ENCODE results near the gene ZNF768. TPM values are rescaled to one million over a fixed set of nuclear protein-coding genes. Genes with fewer than 3 reads are reported as not detected.
"Not testable (repeated sequence)": the region's sequence is repeated elsewhere in the genome, so short reads cannot be mapped to it uniquely, and the experiment has no call there.

Gene ZNF768
- polyA plus RNA-seq, 3 donors = 48.0 to 66.6 (median 54.7) TPM

GRCh38 chr16:30524575-30525568 is 1.5 kb downstream of the ZNF768 start:
- DNase-seq (ENCODE audit: extremely low read depth in 1 of 11, low read depth in 9 of 11, low spot score in 4 of 11) = no peak

GRCh38 chr16:30523768-30524574 is 2.4 kb downstream of the ZNF768 start:
- DNase-seq (ENCODE audit: extremely low read depth in 1 of 11, low read depth in 9 of 11, low spot score in 4 of 11) = no peak

GRCh38 chr16:30522702-30523463 is 3.5 kb downstream of the ZNF768 start:
- not testable (repeated sequence) for DNase-seq (ENCODE audit: extremely low read depth in 1 of 11, low read depth in 9 of 11, low spot score in 4 of 11)

GRCh38 chr16:30521873-30522641 is 4.3 kb downstream of the ZNF768 start:
- peak in 4 of 11 donors; percentile 22 to 63 (median 54) for DNase-seq (ENCODE audit: extremely low read depth in 1 of 11, low read depth in 9 of 11, low spot score in 4 of 11)

- DNase-seq (ENCODE audit: extremely low read depth in 1 of 11, low read depth in 9 of 11, low spot score in 4 of 11) = no peak
Measured at GRCh38 chr16:30521476-30521872, 4.9 kb downstream of the ZNF768 start.

GRCh38 chr16:30519120-30520049 is 7.0 kb downstream of the ZNF768 start:
- DNase-seq (ENCODE audit: extremely low read depth in 1 of 11, low read depth in 9 of 11, low spot score in 4 of 11) = no peak

GRCh38 chr16:30518552-30518951 is 7.8 kb downstream of the ZNF768 start:
- no peak for DNase-seq (ENCODE audit: extremely low read depth in 1 of 11, low read depth in 9 of 11, low spot score in 4 of 11)

- no peak for DNase-seq (ENCODE audit: extremely low read depth in 1 of 11, low read depth in 9 of 11, low spot score in 4 of 11)
Measured at GRCh38 chr16:30515275-30515674, 11.1 kb downstream of the ZNF768 start.

GRCh38 chr16:30511509-30511908 is 14.9 kb downstream of the ZNF768 start:
- DNase-seq (ENCODE audit: extremely low read depth in 1 of 11, low read depth in 9 of 11, low spot score in 4 of 11) = no peak

GRCh38 chr16:30510376-30510938 is 15.9 kb downstream of the ZNF768 start:
- DNase-seq (ENCODE audit: extremely low read depth in 1 of 11, low read depth in 9 of 11, low spot score in 4 of 11) = no peak

GRCh38 chr16:30509081-30509765 is 17.1 kb downstream of the ZNF768 start:
- no peak for DNase-seq (ENCODE audit: extremely low read depth in 1 of 11, low read depth in 9 of 11, low spot score in 4 of 11)

GRCh38 chr16:30503403-30504296 is 22.7 kb downstream of the ZNF768 start:
- no peak for DNase-seq (ENCODE audit: extremely low read depth in 1 of 11, low read depth in 9 of 11, low spot score in 4 of 11)

- no peak for DNase-seq (ENCODE audit: extremely low read depth in 1 of 11, low read depth in 9 of 11, low spot score in 4 of 11)
Measured at GRCh38 chr16:30499284-30499683, 27.1 kb downstream of the ZNF768 start.

GRCh38 chr16:30494709-30495108 is 31.7 kb downstream of the ZNF768 start:
- DNase-seq (ENCODE audit: extremely low read depth in 1 of 11, low read depth in 9 of 11, low spot score in 4 of 11) = no peak

GRCh38 chr16:30493941-30494488 is 32.4 kb downstream of the ZNF768 start:
- DNase-seq (ENCODE audit: extremely low read depth in 1 of 11, low read depth in 9 of 11, low spot score in 4 of 11) = no peak

Measured in renal cortex interstitium (tissue), 11 donors.